Spleen (tissue), 7 donors: ENCODE results near the gene CAPN11.

ENCODE experiments used
- CTCF ChIP-seq, 11 experiments: fragments of 200-600 bp in 7 of 11; fragments of 450-650 bp in 4 of 11; sonication (generic) in 4 of 11; IDR thresholded peaks in 8 of 11; conservative IDR thresholded peaks in 3 of 11; 1 replicate in 7 of 11; 2 replicates in 4 of 11; pipeline versions ENCODE4 v1.4.0 to v1.8.0; 2016 to 2021; ENCODE audit warnings: antibody characterized with exemption in 11 of 11, inconsistent platforms in 4 of 11, mild to moderate bottlenecking in 1 of 11
- POLR2A ChIP-seq, 3 donors: fragments of 450-650 bp; IDR thresholded peaks; one replicate each; pipeline ENCODE4 v1.5.1; 2017; ENCODE audit warnings: antibody characterized with exemption in 3 of 3, mild to moderate bottlenecking in 1 of 3
- POLR2AphosphoS5 ChIP-seq, 3 donors: sonication (generic); formaldehyde crosslinking; IDR thresholded peaks; one replicate each; pipeline ENCODE4 v1.5.1; 2017; ENCODE audit warnings: antibody characterized with exemption in 3 of 3
- donor health status: DM: no; HTN: no; CAD: no; lungs with moderate emphysema.
- donor health status: DM: no; HTN: no; CAD: no.
- donor health status: DM: no; HTN: no; CAD: no.

DNA sequence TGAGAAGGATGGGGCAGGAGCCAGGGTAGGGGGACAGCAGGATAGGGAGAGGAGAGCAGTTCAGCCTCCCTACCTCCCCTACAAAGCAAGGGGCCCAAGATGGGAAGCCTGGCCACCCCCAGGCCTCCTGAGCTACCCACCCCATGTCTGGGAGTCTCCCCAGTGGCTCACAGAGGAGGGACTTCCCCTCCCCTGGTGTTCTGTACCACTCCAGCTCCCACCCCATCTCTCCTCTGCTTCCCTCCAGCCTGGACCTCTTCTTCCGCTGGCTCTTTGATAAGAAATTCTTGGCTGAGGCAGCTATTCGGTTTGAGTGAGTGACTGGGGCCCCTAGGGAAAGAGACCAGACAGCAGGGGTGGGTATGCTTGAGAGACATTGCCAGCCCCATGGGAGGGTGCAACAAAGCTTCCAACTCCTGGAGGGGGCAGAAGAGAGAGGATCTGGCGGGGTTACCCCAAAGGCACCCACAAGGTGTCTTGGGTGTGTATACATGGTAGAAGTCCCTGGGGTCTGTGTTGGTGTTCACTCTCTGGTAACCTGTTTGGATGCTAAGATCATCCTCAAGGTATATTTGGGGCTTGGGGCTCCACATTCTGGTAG, 8.2 kb upstream of the CAPN11 start:
- no peak for TF ChIP-seq POLR2A (IDR thresholded peaks at IDR 0.05)
- no peak for TF ChIP-seq CTCF (IDR thresholded peaks at IDR 0.05 in 8 of 11, conservative IDR thresholded peaks at IDR 0.05 in 3 of 11)
- no peak for TF ChIP-seq POLR2AphosphoS5 (IDR thresholded peaks at IDR 0.05)
